Measurements from ENCODE around the gene KHDRBS2. TPM values are rescaled to one million over a fixed set of nuclear protein-coding genes. Genes with fewer than 3 reads are reported as not detected.

The KHDRBS2 gene
- total RNA-seq, 1 experiment from 2014 or later: 1.2 TPM

DNA sequence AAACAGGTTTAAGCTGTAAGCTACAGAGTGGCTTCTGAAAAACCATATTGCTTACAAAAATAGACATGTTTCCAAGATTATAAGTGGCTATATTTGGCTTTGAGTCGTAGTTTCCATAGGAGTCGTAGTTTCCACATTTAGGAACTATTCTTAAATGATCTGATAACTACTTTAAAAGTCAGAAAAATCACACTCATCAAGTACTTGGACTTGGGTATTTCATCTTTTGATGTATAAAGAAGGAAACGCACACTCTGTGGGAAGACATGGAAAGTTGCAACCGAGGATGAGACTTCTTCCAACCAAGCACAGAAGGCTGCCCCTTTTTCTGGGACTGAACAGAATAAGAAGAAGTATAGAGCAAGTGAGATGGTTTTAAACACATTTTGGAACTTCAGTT lies 118.3 kb downstream of the KHDRBS2 start:
- peaks cover 15% of the 10 kb centered on the region for H3K36me3 Mint-ChIP-seq
- no peaks in the 10 kb centered on the region for H3K27me3 Mint-ChIP-seq (ENCODE audit: low read depth)
- POLR2A ChIA-PET: no interaction called here
- no peak overlapping the region for H3K4me3 Mint-ChIP-seq
- TF ChIP-seq, protein P1, sequence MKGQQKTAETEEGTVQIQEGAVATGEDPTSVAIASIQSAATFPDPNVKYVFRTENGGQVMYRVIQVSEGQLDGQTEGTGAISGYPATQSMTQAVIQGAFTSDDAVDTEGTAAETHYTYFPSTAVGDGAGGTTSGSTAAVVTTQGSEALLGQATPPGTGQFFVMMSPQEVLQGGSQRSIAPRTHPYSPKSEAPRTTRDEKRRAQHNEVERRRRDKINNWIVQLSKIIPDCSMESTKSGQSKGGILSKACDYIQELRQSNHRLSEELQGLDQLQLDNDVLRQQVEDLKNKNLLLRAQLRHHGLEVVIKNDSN (CRISPR knock-in tag; IDR thresholded peaks at IDR 0.05): no peak
- no peak for TF ChIP-seq FOXP1 (CRISPR knock-in tag; IDR thresholded peaks at IDR 0.05; ENCODE audit: borderline replicate concordance)
- H3K9me3 Mint-ChIP-seq: peaks cover 33% of the 10 kb centered on the region
- ATAC-seq (no peak), DNase-seq (ENCODE audit: low spot score) (no peak)
- H3K4me1 Mint-ChIP-seq: no peaks in the 10 kb centered on the region
- no peak overlapping the region for H3K27ac Mint-ChIP-seq
- CTCF ChIA-PET: no interaction called here

- Mint-ChIP-seq H3K36me3 (peaks cover 15% of the 10 kb centered on the region), H3K4me1 (no peaks in the 10 kb centered on the region), H3K27ac (no peak overlapping the region), H3K9me3 (peaks cover 39% of the 10 kb centered on the region), H3K4me3 (no peak overlapping the region), H3K27me3 (ENCODE audit: low read depth) (no peaks in the 10 kb centered on the region)
- TF ChIP-seq, protein P2, sequence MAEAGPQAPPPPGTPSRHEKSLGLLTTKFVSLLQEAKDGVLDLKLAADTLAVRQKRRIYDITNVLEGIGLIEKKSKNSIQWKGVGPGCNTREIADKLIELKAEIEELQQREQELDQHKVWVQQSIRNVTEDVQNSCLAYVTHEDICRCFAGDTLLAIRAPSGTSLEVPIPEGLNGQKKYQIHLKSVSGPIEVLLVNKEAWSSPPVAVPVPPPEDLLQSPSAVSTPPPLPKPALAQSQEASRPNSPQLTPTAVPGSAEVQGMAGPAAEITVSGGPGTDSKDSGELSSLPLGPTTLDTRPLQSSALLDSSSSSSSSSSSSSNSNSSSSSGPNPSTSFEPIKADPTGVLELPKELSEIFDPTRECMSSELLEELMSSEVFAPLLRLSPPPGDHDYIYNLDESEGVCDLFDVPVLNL (CRISPR knock-in tag; IDR thresholded peaks at IDR 0.05; ENCODE audit: borderline replicate concordance, low read depth): no peak
- no peak for TF ChIP-seq USF2 (CRISPR knock-in tag; IDR thresholded peaks at IDR 0.05)
- no peak for TF ChIP-seq ZNF671 (CRISPR knock-in tag; IDR thresholded peaks at IDR 0.05)
- TF ChIP-seq SMAD3 (CRISPR knock-in tag; IDR thresholded peaks at IDR 0.05; ENCODE audit: borderline replicate concordance): no peak
- no peak for TF ChIP-seq EMX1 (CRISPR knock-in tag; IDR thresholded peaks at IDR 0.05)
- TF ChIP-seq, protein P3, sequence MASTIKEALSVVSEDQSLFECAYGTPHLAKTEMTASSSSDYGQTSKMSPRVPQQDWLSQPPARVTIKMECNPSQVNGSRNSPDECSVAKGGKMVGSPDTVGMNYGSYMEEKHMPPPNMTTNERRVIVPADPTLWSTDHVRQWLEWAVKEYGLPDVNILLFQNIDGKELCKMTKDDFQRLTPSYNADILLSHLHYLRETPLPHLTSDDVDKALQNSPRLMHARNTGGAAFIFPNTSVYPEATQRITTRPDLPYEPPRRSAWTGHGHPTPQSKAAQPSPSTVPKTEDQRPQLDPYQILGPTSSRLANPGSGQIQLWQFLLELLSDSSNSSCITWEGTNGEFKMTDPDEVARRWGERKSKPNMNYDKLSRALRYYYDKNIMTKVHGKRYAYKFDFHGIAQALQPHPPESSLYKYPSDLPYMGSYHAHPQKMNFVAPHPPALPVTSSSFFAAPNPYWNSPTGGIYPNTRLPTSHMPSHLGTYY (CRISPR knock-in tag; IDR thresholded peaks at IDR 0.05): no peak
- TF ChIP-seq, protein P4, sequence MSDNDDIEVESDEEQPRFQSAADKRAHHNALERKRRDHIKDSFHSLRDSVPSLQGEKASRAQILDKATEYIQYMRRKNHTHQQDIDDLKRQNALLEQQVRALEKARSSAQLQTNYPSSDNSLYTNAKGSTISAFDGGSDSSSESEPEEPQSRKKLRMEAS (CRISPR knock-in tag; IDR thresholded peaks at IDR 0.05): no peak
- no peak for TF ChIP-seq GRHL2 (CRISPR knock-in tag; IDR thresholded peaks at IDR 0.05; ENCODE audit: insufficient replicate concordance, severe bottlenecking)
- TF ChIP-seq STAT6 (CRISPR knock-in tag; conservative IDR thresholded peaks at IDR 0.05; ENCODE audit: low read depth): no peak
- no peak for TF ChIP-seq KAT7 (CRISPR knock-in tag; IDR thresholded peaks at IDR 0.05; ENCODE audit: borderline replicate concordance)
- no peak for TF ChIP-seq ZNF423 (CRISPR knock-in tag; IDR thresholded peaks at IDR 0.05)
- TF ChIP-seq ETV6 (CRISPR knock-in tag; IDR thresholded peaks at IDR 0.05): no peak
- TF ChIP-seq RORB (CRISPR knock-in tag; IDR thresholded peaks at IDR 0.05): no peak
- no peak for TF ChIP-seq ZNF121 (CRISPR knock-in tag; IDR thresholded peaks at IDR 0.05)
- ATAC-seq (no peak), DNase-seq (ENCODE audit: low spot score) (no peak)
- CTCF ChIA-PET: no interaction called here
- POLR2A ChIA-PET: no interaction called here
Measured at GRCh38 chr6:62162858-62163257, 123.2 kb downstream of the KHDRBS2 start.

DNA sequence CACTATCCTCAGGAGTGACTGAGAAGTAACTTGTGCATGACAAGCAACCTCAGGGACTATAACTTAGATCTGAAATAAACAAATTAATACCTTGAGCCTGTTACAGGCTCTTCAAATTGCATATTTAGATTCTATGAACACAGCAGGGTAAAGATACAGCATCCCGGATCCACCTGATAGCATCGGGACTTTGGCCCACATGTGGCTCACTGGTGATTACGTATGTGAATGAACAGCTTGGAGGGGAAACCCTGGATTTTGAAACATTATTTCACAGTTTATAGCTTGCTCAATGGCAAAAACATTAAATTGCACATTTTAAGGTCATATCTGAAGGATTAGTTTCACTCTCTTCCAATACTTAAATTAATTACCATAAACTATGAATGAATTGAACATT lies 133.2 kb downstream of the KHDRBS2 start:
- no peak for TF ChIP-seq EMX1 (CRISPR knock-in tag; IDR thresholded peaks at IDR 0.05)
- H3K36me3 Mint-ChIP-seq: no peaks in the 10 kb centered on the region
- H3K4me1 Mint-ChIP-seq: peaks cover 11% of the 10 kb centered on the region; the same call in 1 of the 2 replicates
- POLR2A ChIA-PET: no interaction called here
- H3K27ac Mint-ChIP-seq: no peak overlapping the region
- DNase-seq (ENCODE audit: low spot score): no peak
- no peak for ATAC-seq
- H3K27me3 Mint-ChIP-seq (ENCODE audit: low read depth): no peaks in the 10 kb centered on the region; the same call in 1 of the 2 replicates
- H3K4me3 Mint-ChIP-seq: no peak overlapping the region
- CTCF ChIA-PET: no interaction called here
- peaks cover 4% of the 10 kb centered on the region for H3K9me3 Mint-ChIP-seq
